Measurements from ENCODE around the gene NPAS3. TPM values are rescaled to one million over a fixed set of nuclear protein-coding genes. Genes with fewer than 3 reads are reported as not detected.

The NPAS3 gene
- total and polyA plus RNA-seq, 2 of the 13 experiments (the other 11 are each of a cell fraction or from before 2014, with no cell fraction given) = not detected

DNA sequence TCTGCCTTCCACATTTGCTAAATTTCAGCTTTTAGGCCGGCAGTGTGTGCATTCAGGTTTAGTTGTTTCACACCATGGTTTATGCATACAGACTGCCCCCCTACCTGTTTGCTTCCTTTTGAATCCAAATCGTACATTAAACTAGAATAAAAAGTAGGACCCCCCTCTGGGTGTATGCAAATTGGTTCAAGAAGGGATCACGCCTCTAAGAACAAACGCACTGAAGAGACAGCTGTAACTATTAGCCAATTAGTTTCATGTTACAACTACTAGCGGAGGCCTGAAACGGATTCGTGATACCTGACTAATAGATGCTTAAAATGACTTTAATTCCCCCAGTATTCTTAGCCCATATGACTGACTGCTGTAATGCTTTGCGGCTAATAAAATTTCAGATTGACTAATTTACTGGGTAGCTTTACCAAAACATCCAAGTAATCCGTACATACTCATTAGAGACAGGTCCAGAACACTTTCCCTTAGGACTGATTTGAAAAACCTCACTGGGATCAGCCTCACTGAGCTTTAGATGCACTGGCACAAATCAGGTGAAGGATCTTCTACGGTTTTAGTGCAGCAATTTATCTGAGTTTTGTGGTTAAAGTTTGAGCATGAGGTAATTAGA lies 411.8 kb downstream of the NPAS3 start:
- in situ Hi-C loops (cut with HindIII; ENCODE audit: extremely low pct_ligation_motif_present, low pct_unique_long_range_greater_than_20kb) = no loop called here
- H3K36me3 ChIP-seq (replicated peaks in 1 of 2; ENCODE audit: control insufficient read depth in 1 of 2, insufficient read depth in 2 of 2, low read length in 2 of 2) = no peaks in the 10 kb centered on the region
- no peak for TF ChIP-seq AKNA (CRISPR knock-in tag; IDR thresholded peaks at IDR 0.05; ENCODE audit: borderline replicate concordance)
- TF ChIP-seq PATZ1 (CRISPR knock-in tag; IDR thresholded peaks at IDR 0.05) = no peak
- TF ChIP-seq NFRKB (IDR thresholded peaks at IDR 0.05) = no peak
- no peak for TF ChIP-seq ZNF549 (CRISPR knock-in tag; IDR thresholded peaks at IDR 0.05)
- no peak for TF ChIP-seq ZNF850 (CRISPR knock-in tag; conservative IDR thresholded peaks at IDR 0.05)
- no peak for TF ChIP-seq ZNF160 (CRISPR knock-in tag; IDR thresholded peaks at IDR 0.05)
- TF ChIP-seq ZBTB7B (CRISPR knock-in tag; IDR thresholded peaks at IDR 0.05) = no peak
- TF ChIP-seq RAD21 (CRISPR knock-in tag; IDR thresholded peaks at IDR 0.05) = no peak
- TF ChIP-seq HOXD1 (CRISPR knock-in tag; IDR thresholded peaks at IDR 0.05) = no peak
- TF ChIP-seq ZNF577 (CRISPR knock-in tag; IDR thresholded peaks at IDR 0.05; ENCODE audit: borderline replicate concordance, low read depth) = no peak
- TF ChIP-seq MED8 (CRISPR knock-in tag; IDR thresholded peaks at IDR 0.05; ENCODE audit: insufficient replicate concordance) = no peak
- no peak for TF ChIP-seq MEIS1 (CRISPR knock-in tag; IDR thresholded peaks at IDR 0.05; ENCODE audit: borderline replicate concordance)
- no peak for TF ChIP-seq SIX1 (CRISPR knock-in tag; IDR thresholded peaks at IDR 0.05; ENCODE audit: borderline replicate concordance)
- no peak for TF ChIP-seq KLF12 (CRISPR knock-in tag; IDR thresholded peaks at IDR 0.05; ENCODE audit: borderline replicate concordance)
- no peak for TF ChIP-seq CCDC6 (CRISPR knock-in tag; IDR thresholded peaks at IDR 0.05)
- TF ChIP-seq RXRB (CRISPR knock-in tag; IDR thresholded peaks at IDR 0.05; ENCODE audit: borderline replicate concordance) = no peak

More for the DNA sequence above, 411.8 kb downstream of the NPAS3 start:
- Histone ChIP-seq H3K4me3 (replicated peaks in 1 of 3; ENCODE audit: insufficient read depth in 1 of 3, low read depth in 2 of 3, low read length in 3 of 3) (no peak overlapping the region), H3K9me3 (ENCODE audit: low read length) (no peaks in the 10 kb centered on the region), H3K4me2 (ENCODE audit: low read depth, low read length) (no peak overlapping the region), H3K9ac (ENCODE audit: insufficient read depth, low read depth, low read length) (no peak overlapping the region), H3K27ac (ENCODE audit: extremely low read length, insufficient read depth, low read length) (no peak overlapping the region), H3K4me1 (ENCODE audit: insufficient read depth, low read length) (no peaks in the 10 kb centered on the region), H2AFZ (ENCODE audit: low read length) (no peak overlapping the region), H3K27me3 (ENCODE audit: control insufficient read depth in 1 of 2, insufficient read depth in 2 of 2, low read length in 2 of 2) (peaks cover 0 to 3% of the 10 kb centered on the region in 2 experiments; a peak in 1 of 5 replicates), H3K79me2 (ENCODE audit: insufficient read depth, low read length) (no peaks in the 10 kb centered on the region), H4K20me1 (ENCODE audit: insufficient read depth, low read length) (no peaks in the 10 kb centered on the region)
- no peak for FAIRE-seq
- ATAC-seq = no peak
- intact Hi-C loops (cut with micrococcal nuclease; ENCODE audit: unreplicated experiment) = no loop called here
- 2% methylated on average over 10 of the region's 10 CpGs for WGBS (ENCODE audit: low lambda C conversion rate)
- no peak for DNase-seq (ENCODE audit: low spot score)
- BruUV-seq (replicated peaks) = no TSS peak
- ChIA-PET CTCF (ENCODE audit: low intra/inter-chr PET ratio, low total read pairs) (no interaction called here), POLR2A (no interaction called here)

Data from HepG2 (cell line).